SK-N-SH (cell line): ENCODE measurements around the gene LARP1. TPM values are rescaled to one million over a fixed set of nuclear protein-coding genes. Genes with fewer than 3 reads are reported as not detected.

ENCODE experiments used
- CTCF ChIA-PET: fragments of 300-600, 350-600 bp; formaldehyde crosslinking; extraction: SDS; loops from one replicate; lab custom pipeline; 2021; lab: Yijun Ruan, JAX
- POLR2A ChIA-PET: fragments of 350-600 bp; sonication (Branson Sonifier 250); formaldehyde crosslinking; extraction: SDS; loops from one replicate; lab custom pipeline; 2020; ENCODE audit warnings: antibody characterized with exemption, inconsistent platforms; lab: Yijun Ruan, JAX
- DNase-seq: peaks from one replicate; pipeline ENCODE4 v3.0.0; 2012
- H2AFZ ChIP-seq: fragments of 200-600 bp; sonication (generic); 2 replicates; pipeline ENCODE4 v1.8.1; 2016; ENCODE audit warnings: antibody characterized with exemption, mild to moderate bottlenecking, low read depth
- H3F3A ChIP-seq: fragments of 200-600 bp; sonication (generic); replicated peaks from 2 replicates; pipeline ENCODE3; 2016; ENCODE audit warnings: antibody characterized with exemption, mild to moderate bottlenecking; ENCODE audit not compliant: insufficient read depth
- H3K27ac ChIP-seq, 2 experiments: fragments of 200-500 bp in 1 of 2; fragments of 200-600 bp in 1 of 2; sonication (Bioruptor generic) in 1 of 2; sonication (generic), shearing (Covaris generic) in 1 of 2; 2 replicates each; pipeline versions ENCODE4 v1.5.1 to v1.6.1; 2014 to 2016; ENCODE audit warnings: low read depth in 2 of 2, inconsistent platforms in 1 of 2, low read length in 1 of 2, mild to moderate bottlenecking in 1 of 2, mixed read lengths in 1 of 2
- H3K27me3 ChIP-seq: fragments of 200-600 bp; sonication (generic), shearing (Covaris generic); 2 replicates; pipeline ENCODE4 v1.6.1; 2016; ENCODE audit warnings: mixed run types; ENCODE audit not compliant: insufficient read depth
- H3K36me3 ChIP-seq, 2 experiments: fragments of 200-500 bp in 1 of 2; fragments of 200-600 bp in 1 of 2; sonication (Bioruptor generic) in 1 of 2; sonication (generic) in 1 of 2; replicated peaks in 1 of 2; 2 replicates each; pipeline versions ENCODE3 to v1.5.1; 2014 to 2016; ENCODE audit warnings: low read length in 1 of 2, mild to moderate bottlenecking in 1 of 2; ENCODE audit not compliant: insufficient read depth in 2 of 2, control insufficient read depth in 1 of 2
- H3K4me1 ChIP-seq, 2 experiments: fragments of 200-500 bp in 1 of 2; fragments of 200-600 bp in 1 of 2; sonication (Bioruptor generic) in 1 of 2; sonication (generic), shearing (Covaris generic) in 1 of 2; 2 replicates each; pipeline versions ENCODE4 v1.5.1 to v1.6.1; 2014 to 2016; ENCODE audit warnings: low read depth in 1 of 2, low read length in 1 of 2, mixed run types in 1 of 2; ENCODE audit not compliant: insufficient read depth in 2 of 2, control insufficient read depth in 1 of 2
- H3K4me2 ChIP-seq: fragments of 200-600 bp; sonication (generic), shearing (Covaris generic); 2 replicates; pipeline ENCODE4 v1.6.1; 2017; ENCODE audit warnings: mixed run types
- H3K4me3 ChIP-seq, 2 experiments: fragments of 200-500 bp in 1 of 2; fragments of 200-600 bp in 1 of 2; sonication (Bioruptor generic) in 1 of 2; sonication (generic), shearing (Covaris generic) in 1 of 2; 2 replicates each; pipeline versions ENCODE4 v1.5.1 to v1.8.1; 2014 to 2016; ENCODE audit warnings: low read depth in 2 of 2, inconsistent platforms in 1 of 2, low read length in 1 of 2, mild to moderate bottlenecking in 1 of 2, mixed read lengths in 1 of 2, moderate library complexity in 1 of 2
- H3K79me2 ChIP-seq: fragments of 200-600 bp; sonication (generic); 2 replicates; pipeline ENCODE4 v1.8.1; 2017; ENCODE audit warnings: mild to moderate bottlenecking; ENCODE audit not compliant: insufficient read depth
- H3K9ac ChIP-seq: fragments of 200-600 bp; sonication (generic); 2 replicates; pipeline ENCODE4 v1.6.1; 2017; ENCODE audit warnings: mixed run types
- H3K9me2 ChIP-seq: fragments of 200-600 bp; sonication (generic); 2 replicates; pipeline ENCODE4 v1.6.1; 2017; ENCODE audit warnings: mixed run types
- H3K9me3 ChIP-seq: fragments of 200-600 bp; sonication (generic); 2 replicates; pipeline ENCODE4 v1.6.1; 2017; ENCODE audit warnings: mixed run types, mild to moderate bottlenecking, moderate library complexity
- H4K20me1 ChIP-seq: fragments of 200-600 bp; sonication (generic); 2 replicates; pipeline ENCODE4 v1.6.1; 2017; ENCODE audit warnings: mild to moderate bottlenecking, mixed run types; ENCODE audit not compliant: insufficient read depth
- CHD2 ChIP-seq: fragments of 150-350 bp; IDR thresholded peaks from 2 replicates; pipeline ENCODE4 v1.6.1; 2018; ENCODE audit warnings: low read length; ENCODE audit not compliant: partially characterized antibody
- ELF1 ChIP-seq: IDR thresholded peaks from 2 replicates; pipeline ENCODE4 v1.4.0; 2012
- FOSL2 ChIP-seq: IDR thresholded peaks from 2 replicates; pipeline ENCODE4 v1.4.0; 2012; ENCODE audit warnings: low read depth, mild to moderate bottlenecking, moderate library complexity, borderline replicate concordance
- GABPA ChIP-seq: IDR thresholded peaks from 2 replicates; pipeline ENCODE4 v1.4.0; 2012; ENCODE audit warnings: low read depth, mild to moderate bottlenecking
- GATA2 ChIP-seq: sonication (generic); formaldehyde crosslinking; IDR thresholded peaks from 2 replicates; pipeline ENCODE4 v1.5.0; 2020; ENCODE audit warnings: mild to moderate bottlenecking, missing genetic modification reagents
- JUND ChIP-seq: IDR thresholded peaks from 2 replicates; pipeline ENCODE4 v1.4.0; 2012
- MAX ChIP-seq: IDR thresholded peaks from 2 replicates; pipeline ENCODE4 v1.4.0; 2012; ENCODE audit warnings: low read depth
- MEF2A ChIP-seq: IDR thresholded peaks from 2 replicates; pipeline ENCODE4 v1.4.0; 2012; ENCODE audit warnings: low read depth, borderline replicate concordance
- NRF1 ChIP-seq: IDR thresholded peaks from 2 replicates; pipeline ENCODE4 v1.6.1; 2012; ENCODE audit warnings: low read depth, mild to moderate bottlenecking, low read length
- PBX3 ChIP-seq: IDR thresholded peaks from 2 replicates; pipeline ENCODE4; 2012
- REST ChIP-seq: IDR thresholded peaks from 2 replicates; pipeline ENCODE4 v1.6.1; 2012; ENCODE audit warnings: mild to moderate bottlenecking, low read depth, low read length, moderate library complexity
- RFX5 ChIP-seq: IDR thresholded peaks from 2 replicates; pipeline ENCODE4 v1.6.1; 2012; ENCODE audit warnings: mild to moderate bottlenecking, improper control_type of control experiment, low read length
- SIN3A ChIP-seq: IDR thresholded peaks from 2 replicates; pipeline ENCODE4 v1.6.1; 2012; ENCODE audit warnings: low read depth, mild to moderate bottlenecking, low read length, moderate library complexity, borderline replicate concordance
- TCF12 ChIP-seq: IDR thresholded peaks from 2 replicates; pipeline ENCODE4 v1.4.0; 2012
- USF2 ChIP-seq: fragments of 150-350 bp; IDR thresholded peaks from 2 replicates; pipeline ENCODE4 v1.6.1; 2017; ENCODE audit warnings: antibody characterized with exemption, low read length, low read depth, borderline replicate concordance
- YY1 ChIP-seq: IDR thresholded peaks from 2 replicates; pipeline ENCODE4 v1.4.0; 2012; ENCODE audit warnings: low read depth, mild to moderate bottlenecking
- ZBTB33 ChIP-seq: IDR thresholded peaks from 2 replicates; pipeline ENCODE4 v1.4.0; 2012; ENCODE audit warnings: low read depth, borderline replicate concordance
- WGBS: methylation state at CpG from one replicate; pipeline ENCODE4 v1.1.6; 2017; ENCODE audit warnings: low lambda C conversion rate; 5-methylcytosine and 5-hydroxymethylcytosine counted together
- polyA plus RNA-seq, 3 experiments: library from polyadenylated mRNA; depleted of rRNA; stranded (reverse); fragments of >200 nt; gene quantifications; 2 replicates each; pipeline ENCODE4 v1.2.3, GENCODE V29; 2012
- TF ChIP-seq, protein P1 (sequence below): fragments of 200-600 bp; sonication (generic); IDR thresholded peaks from 2 replicates; pipeline ENCODE4 v1.6.1; 2017; ENCODE audit warnings: antibody characterized with exemption, mild to moderate bottlenecking, moderate library complexity

Gene LARP1
- polyA plus RNA-seq, 1 of the 3 experiments (the other 2 are of a cell fraction): 57.4 TPM

DNA sequence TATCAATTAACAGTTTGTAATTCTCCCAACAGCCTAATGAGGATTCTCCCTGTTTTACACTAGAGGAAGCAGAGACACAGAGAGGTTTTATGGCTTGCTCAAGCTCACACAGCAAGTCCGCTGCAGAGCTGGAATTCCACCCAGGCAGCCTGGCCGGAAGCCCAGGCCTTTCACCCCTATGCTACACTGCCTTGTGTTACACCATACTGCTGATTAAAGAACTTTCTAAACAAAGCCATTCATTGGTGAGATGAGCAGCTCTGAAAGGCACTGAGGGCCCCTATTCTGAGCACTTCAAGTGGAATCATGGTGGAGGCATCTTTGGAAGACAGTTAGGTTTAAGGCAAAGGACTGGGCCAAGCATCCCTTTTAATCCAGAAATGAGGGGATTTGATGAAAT, 14.7 kb upstream of the LARP1 start:
- 94% methylated on average over 2 of the region's 2 CpGs for WGBS
- ChIA-PET CTCF (interaction anchor here (1.0 to 1.4 kb wide), 4 partner anchors 9 to 90 kb away, joined by 3 to 5 read pairs (median 4); no protein-coding TSS in a partner anchor), POLR2A (interaction anchor here (1.3 kb wide), 1 partner anchor 13 kb away, joined by 3 read pairs; no protein-coding TSS in a partner anchor)
- H3K4me1 ChIP-seq: peaks cover 0 to 19% of the 10 kb centered on the region in 2 experiments; a peak in 2 of 4 replicates
- TF ChIP-seq YY1 (no peak), TCF12 (no peak), REST (no peak), JUND (no peak), GABPA (no peak), CHD2 (no peak), USF2 (no peak), MAX (no peak), SIN3A (no peak), ZBTB33 (no peak), FOSL2 (no peak), PBX3 (no peak), ELF1 (no peak), MEF2A (no peak), GATA2 (CRISPR knock-in tag) (no peak), RFX5 (no peak), NRF1 (no peak)
- TF ChIP-seq, protein P1, sequence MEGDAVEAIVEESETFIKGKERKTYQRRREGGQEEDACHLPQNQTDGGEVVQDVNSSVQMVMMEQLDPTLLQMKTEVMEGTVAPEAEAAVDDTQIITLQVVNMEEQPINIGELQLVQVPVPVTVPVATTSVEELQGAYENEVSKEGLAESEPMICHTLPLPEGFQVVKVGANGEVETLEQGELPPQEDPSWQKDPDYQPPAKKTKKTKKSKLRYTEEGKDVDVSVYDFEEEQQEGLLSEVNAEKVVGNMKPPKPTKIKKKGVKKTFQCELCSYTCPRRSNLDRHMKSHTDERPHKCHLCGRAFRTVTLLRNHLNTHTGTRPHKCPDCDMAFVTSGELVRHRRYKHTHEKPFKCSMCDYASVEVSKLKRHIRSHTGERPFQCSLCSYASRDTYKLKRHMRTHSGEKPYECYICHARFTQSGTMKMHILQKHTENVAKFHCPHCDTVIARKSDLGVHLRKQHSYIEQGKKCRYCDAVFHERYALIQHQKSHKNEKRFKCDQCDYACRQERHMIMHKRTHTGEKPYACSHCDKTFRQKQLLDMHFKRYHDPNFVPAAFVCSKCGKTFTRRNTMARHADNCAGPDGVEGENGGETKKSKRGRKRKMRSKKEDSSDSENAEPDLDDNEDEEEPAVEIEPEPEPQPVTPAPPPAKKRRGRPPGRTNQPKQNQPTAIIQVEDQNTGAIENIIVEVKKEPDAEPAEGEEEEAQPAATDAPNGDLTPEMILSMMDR: no peak
- no peaks in the 10 kb centered on the region for H3K27me3 ChIP-seq
- no peaks in the 10 kb centered on the region for H3K36me3 ChIP-seq
- no peaks in the 10 kb centered on the region for H3K79me2 ChIP-seq
- H2AFZ ChIP-seq: no peak overlapping the region
- peak; percentile 38 for DNase-seq
- H3K9me3 ChIP-seq: no peaks in the 10 kb centered on the region
- H3K4me2 ChIP-seq: no peak overlapping the region
- no peak overlapping the region for H3K4me3 ChIP-seq
- no peaks in the 10 kb centered on the region for H3F3A ChIP-seq
- no peaks in the 10 kb centered on the region for H3K9me2 ChIP-seq
- no peaks in the 10 kb centered on the region for H4K20me1 ChIP-seq
- peak overlapping the region in 1 of 2 experiments; percentile 72; a peak in 2 of 4 replicates for H3K27ac ChIP-seq
- H3K9ac ChIP-seq: no peak overlapping the region
